ENCODE results near the gene SPPL2C. TPM values are rescaled to one million over a fixed set of nuclear protein-coding genes. Genes with fewer than 3 reads are reported as not detected.

SPPL2C gene
- total and polyA plus RNA-seq, 3 donors from 2014 or later = 21.7 to 64.7 (median 58.9) TPM

- no peak for TF ChIP-seq CTCF (IDR thresholded peaks at IDR 0.05)
- no peak for TF ChIP-seq POLR2A (IDR thresholded peaks at IDR 0.05)
- intact Hi-C loops (cut with DNase I; ENCODE audit: low total_unique reads) = no loop called here
- WGBS, 2 donors = 86 to 94% methylated on average over 6 of the region's 6 CpGs
Observed at GRCh38 chr17:45815752-45816151, 28.9 kb upstream of the SPPL2C start.

GRCh38 chr17:45818041-45818440 lies 26.6 kb upstream of the SPPL2C start:
- TF ChIP-seq POLR2A (IDR thresholded peaks at IDR 0.05) (no peak), CTCF (IDR thresholded peaks at IDR 0.05) (no peak)
- H3K27me3 ChIP-seq = no peaks in the 10 kb centered on the region
- H3K36me3 ChIP-seq (ENCODE audit: low read depth, missing control alignments) = no peaks in the 10 kb centered on the region
- intact Hi-C loops (cut with DNase I; ENCODE audit: low total_unique reads) = no loop called here
- H3K4me3 ChIP-seq = no peak overlapping the region
- no peak overlapping the region for H3K27ac ChIP-seq
- H3K4me1 ChIP-seq = no peaks in the 10 kb centered on the region
- DNase-seq = no peak
- 75 to 82% methylated on average over 3 to 6 of the region's 6 CpGs for WGBS, 2 donors
- H3K9me3 ChIP-seq = no peaks in the 10 kb centered on the region

More at GRCh38 chr17:45815752-45816151, 28.9 kb upstream of the SPPL2C start:
- Histone ChIP-seq H3K27ac (no peak overlapping the region), H3K36me3 (ENCODE audit: low read depth, missing control alignments) (no peaks in the 10 kb centered on the region), H3K4me1 (no peaks in the 10 kb centered on the region), H3K9me3 (no peaks in the 10 kb centered on the region), H3K27me3 (no peaks in the 10 kb centered on the region), H3K4me3 (no peak overlapping the region)
- no peak for DNase-seq

- Histone ChIP-seq H3K4me3 (no peak overlapping the region), H3K27ac (no peak overlapping the region), H3K9me3 (no peaks in the 10 kb centered on the region), H3K27me3 (no peaks in the 10 kb centered on the region), H3K36me3 (ENCODE audit: low read depth, missing control alignments) (no peaks in the 10 kb centered on the region), H3K4me1 (no peaks in the 10 kb centered on the region)
- no peak for TF ChIP-seq CTCF (IDR thresholded peaks at IDR 0.05)
- no peak for TF ChIP-seq POLR2A (IDR thresholded peaks at IDR 0.05)
- 33 to 58% methylated on average over 4 of the region's 4 CpGs for WGBS, 2 donors
- no peak for DNase-seq
- intact Hi-C loops (cut with DNase I; ENCODE audit: low total_unique reads) = no loop called here
Observed at GRCh38 chr17:45818699-45819098, 26.0 kb upstream of the SPPL2C start.

- Histone ChIP-seq H3K9me3 (no peaks in the 10 kb centered on the region), H3K27ac (no peak overlapping the region), H3K4me3 (no peak overlapping the region), H3K4me1 (no peaks in the 10 kb centered on the region), H3K36me3 (ENCODE audit: low read depth, missing control alignments) (no peaks in the 10 kb centered on the region), H3K27me3 (no peaks in the 10 kb centered on the region)
- DNase-seq = no peak
- intact Hi-C loops (cut with DNase I; ENCODE audit: low total_unique reads) = no loop called here
- TF ChIP-seq CTCF (IDR thresholded peaks at IDR 0.05) (no peak), POLR2A (IDR thresholded peaks at IDR 0.05) (no peak)
- 92 to 94% methylated on average over 5 to 6 of the region's 6 CpGs for WGBS, 2 donors
Observed at GRCh38 chr17:45819632-45820031, 25.0 kb upstream of the SPPL2C start.

- H3K4me1 ChIP-seq = no peaks in the 10 kb centered on the region
- WGBS, 2 donors = 81 to 83% methylated on average over 6 of the region's 6 CpGs
- intact Hi-C loops (cut with DNase I; ENCODE audit: low total_unique reads) = no loop called here
- no peaks in the 10 kb centered on the region for H3K9me3 ChIP-seq
- H3K27ac ChIP-seq = no peak overlapping the region
- no peaks in the 10 kb centered on the region for H3K27me3 ChIP-seq
- no peak for DNase-seq
- no peak for TF ChIP-seq CTCF (IDR thresholded peaks at IDR 0.05)
- TF ChIP-seq POLR2A (IDR thresholded peaks at IDR 0.05) = no peak
- H3K36me3 ChIP-seq (ENCODE audit: low read depth, missing control alignments) = no peaks in the 10 kb centered on the region
- no peak overlapping the region for H3K4me3 ChIP-seq
Observed at GRCh38 chr17:45820052-45820780, 24.5 kb upstream of the SPPL2C start.
